GM12874 (cell line): ENCODE measurements around the gene FHOD3.

ENCODE experiments used
- CTCF ChIP-seq: IDR thresholded peaks from 2 replicates; pipeline ENCODE4 v1.5.1; 2011; ENCODE audit warnings: low read depth, mild to moderate bottlenecking, control low read depth, low read length, moderate library complexity; ENCODE audit not compliant: insufficient read depth

FHOD3 gene

DNA sequence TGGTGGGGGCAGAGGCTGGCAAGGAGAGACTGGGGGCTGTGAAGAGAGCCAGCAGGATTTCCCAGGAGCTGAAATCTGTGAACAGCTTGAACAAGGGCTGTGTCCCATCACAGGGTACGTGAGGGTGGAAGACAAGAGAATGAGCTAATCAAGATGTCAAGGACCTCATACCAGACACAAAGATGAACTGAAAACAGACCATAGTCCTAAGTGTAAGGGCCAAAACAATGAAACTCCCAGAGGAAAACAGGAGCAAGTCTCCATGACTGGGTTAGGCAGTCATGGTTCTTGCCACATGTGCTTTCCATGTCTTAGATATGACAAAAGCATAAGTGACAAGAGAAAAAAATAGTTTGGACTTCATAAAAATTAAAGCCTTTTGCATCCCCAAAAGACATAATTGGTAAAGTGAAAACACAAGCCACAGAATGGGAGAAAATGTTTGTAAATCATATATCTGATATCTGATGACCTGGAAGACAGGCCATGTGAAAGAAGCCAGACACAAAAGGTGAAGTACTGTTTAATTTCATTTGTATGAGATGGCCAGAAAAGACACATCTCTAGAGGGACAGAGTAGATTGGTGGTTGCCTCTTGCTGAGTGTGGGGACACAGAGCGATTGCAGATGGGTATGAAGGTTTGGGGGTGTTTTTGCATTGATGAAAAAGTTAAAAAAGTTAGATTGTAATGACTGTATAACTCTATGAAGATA is 67.6 kb downstream of the FHOD3 start:
- no peak for TF ChIP-seq CTCF

- no peak for TF ChIP-seq CTCF
Measured at GRCh38 chr18:36365836-36366775, 68.6 kb downstream of the FHOD3 start.

GRCh38 chr18:36366994-36367839 is 69.7 kb downstream of the FHOD3 start:
- no peak for TF ChIP-seq CTCF

- TF ChIP-seq CTCF: no peak
Measured at GRCh38 chr18:36368889-36369288, 71.4 kb downstream of the FHOD3 start.

- no peak; the same call in 1 of the 2 replicates for TF ChIP-seq CTCF
Measured at GRCh38 chr18:36372903-36373311, 75.4 kb downstream of the FHOD3 start.

DNA sequence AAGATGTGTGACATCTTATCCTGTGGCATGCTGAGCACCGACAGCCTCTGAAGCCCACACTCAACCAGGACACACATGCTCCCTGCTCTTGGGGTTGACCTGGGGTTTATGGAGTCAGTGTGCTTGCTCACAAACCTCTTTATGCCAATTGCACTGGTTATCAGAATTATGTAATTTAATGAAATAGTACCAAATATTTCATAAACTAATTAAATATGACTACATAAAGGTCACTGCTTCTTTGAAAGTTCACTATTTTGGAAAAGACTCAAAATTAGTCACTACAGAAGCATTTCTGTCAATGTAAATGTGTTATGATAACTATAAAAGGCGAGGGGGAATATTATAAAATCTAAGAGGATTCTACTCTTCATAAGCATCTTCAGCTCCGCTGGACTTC is 76.7 kb downstream of the FHOD3 start:
- TF ChIP-seq CTCF: no peak

- no peak for TF ChIP-seq CTCF
Measured at GRCh38 chr18:36375118-36375517, 77.6 kb downstream of the FHOD3 start.
